HG02763 (cell line): ENCODE data around the gene RIPOR2.
A peak's percentile ranks its signal among the peaks of the same experiment; 100 is the strongest.

ENCODE experiments used
- ATAC-seq: cut with Tn5 transposase; IDR thresholded peaks from one replicate; pipeline ENCODE4 v1.9.1; 2021; ENCODE audit warnings: mild to moderate bottlenecking, moderate library complexity; ENCODE audit not compliant: unreplicated experiment

RIPOR2 gene

GRCh38 chr6:24909241-24910216 lies 26.2 kb downstream of the RIPOR2 start:
- no peak for ATAC-seq

- ATAC-seq: no peak
Measured at GRCh38 chr6:24908650-24909035, 27.1 kb downstream of the RIPOR2 start.

GRCh38 chr6:24907919-24908649 lies 27.7 kb downstream of the RIPOR2 start:
- ATAC-seq: no peak

GRCh38 chr6:24906314-24906713 lies 29.4 kb downstream of the RIPOR2 start:
- ATAC-seq: no peak

- no peak for ATAC-seq
Measured at GRCh38 chr6:24905483-24905882, 30.3 kb downstream of the RIPOR2 start.

- no peak for ATAC-seq
Measured at GRCh38 chr6:24903681-24904080, 32.1 kb downstream of the RIPOR2 start.

- ATAC-seq: no peak
Measured at GRCh38 chr6:24902782-24903181, 33.0 kb downstream of the RIPOR2 start.

GRCh38 chr6:24901698-24902328 lies 33.9 kb downstream of the RIPOR2 start:
- no peak for ATAC-seq

- no peak for ATAC-seq
Measured at GRCh38 chr6:24900917-24901697, 34.7 kb downstream of the RIPOR2 start.

GRCh38 chr6:24899997-24900325 lies 35.8 kb downstream of the RIPOR2 start:
- ATAC-seq: no peak

- ATAC-seq: no peak
Measured at GRCh38 chr6:24899136-24899996, 36.4 kb downstream of the RIPOR2 start.

- ATAC-seq: no peak
Measured at GRCh38 chr6:24898676-24899075, 37.1 kb downstream of the RIPOR2 start.

- ATAC-seq: no peak
Measured at GRCh38 chr6:24897186-24897585, 38.6 kb downstream of the RIPOR2 start.

GRCh38 chr6:24893342-24893850 lies 42.4 kb downstream of the RIPOR2 start:
- no peak for ATAC-seq

GRCh38 chr6:24891004-24891403 lies 44.8 kb downstream of the RIPOR2 start:
- ATAC-seq: no peak

GRCh38 chr6:24890471-24890870 lies 45.3 kb downstream of the RIPOR2 start:
- no peak for ATAC-seq

GRCh38 chr6:24888715-24889370 lies 46.9 kb downstream of the RIPOR2 start:
- no peak for ATAC-seq

GRCh38 chr6:24887545-24888140 lies 48.1 kb downstream of the RIPOR2 start:
- ATAC-seq: no peak

GRCh38 chr6:24883618-24884017 lies 52.1 kb downstream of the RIPOR2 start:
- ATAC-seq: peak; percentile 59
